SJSA1 (cell line): Measurements from ENCODE around the gene GLRX. TPM values are rescaled to one million over a fixed set of nuclear protein-coding genes. Genes with fewer than 3 reads are reported as not detected.
"Not testable (repeated sequence)": the region's sequence is repeated elsewhere in the genome, so short reads cannot be mapped to it uniquely, and the experiment has no call there.

Source experiments
- DNase-seq, 2 experiments: peaks; one replicate each; pipeline ENCODE4 v3.0.0-alpha.2; 2015 to 2020; ENCODE audit warnings: low spot score in 2 of 2, low read depth in 1 of 2
- H3K27ac ChIP-seq: fragments of 250-450 bp; sonication (Bioruptor Pico); 2 replicates; pipeline ENCODE4 v1.5.1; 2020; ENCODE audit warnings: mild to moderate bottlenecking, moderate library complexity
- H3K27me3 ChIP-seq: fragments of 250-450 bp; sonication (Bioruptor Pico); replicated peaks from 2 replicates; pipeline ENCODE4 v1.5.1; 2020; ENCODE audit warnings: mild to moderate bottlenecking, moderate library complexity
- H3K36me3 ChIP-seq: fragments of 250-450 bp; sonication (Bioruptor Pico); 2 replicates; pipeline ENCODE4 v1.5.1; 2020; ENCODE audit warnings: mild to moderate bottlenecking
- H3K4me1 ChIP-seq: fragments of 250-450 bp; sonication (Bioruptor Pico); replicated peaks from 2 replicates; pipeline ENCODE4 v1.6.1; 2021; ENCODE audit warnings: mild to moderate bottlenecking
- H3K4me3 ChIP-seq: fragments of 250-450 bp; sonication (Bioruptor Pico); 2 replicates; pipeline ENCODE4 v1.5.1; 2020; ENCODE audit warnings: mild to moderate bottlenecking
- H3K9me3 ChIP-seq: fragments of 250-450 bp; sonication (Bioruptor Pico); replicated peaks from 2 replicates; pipeline ENCODE4 v1.5.1; 2020; ENCODE audit warnings: mild to moderate bottlenecking
- total RNA-seq: library from RNA; depleted of rRNA; stranded (reverse); fragments of >200 nt; shearing (Covaris generic); gene quantifications from 2 replicates; pipeline ENCODE4 v1.2.3, GENCODE V29; 2014

The GLRX gene
- total RNA-seq, 1 experiment from 2014 or later: 18.1 TPM

DNA sequence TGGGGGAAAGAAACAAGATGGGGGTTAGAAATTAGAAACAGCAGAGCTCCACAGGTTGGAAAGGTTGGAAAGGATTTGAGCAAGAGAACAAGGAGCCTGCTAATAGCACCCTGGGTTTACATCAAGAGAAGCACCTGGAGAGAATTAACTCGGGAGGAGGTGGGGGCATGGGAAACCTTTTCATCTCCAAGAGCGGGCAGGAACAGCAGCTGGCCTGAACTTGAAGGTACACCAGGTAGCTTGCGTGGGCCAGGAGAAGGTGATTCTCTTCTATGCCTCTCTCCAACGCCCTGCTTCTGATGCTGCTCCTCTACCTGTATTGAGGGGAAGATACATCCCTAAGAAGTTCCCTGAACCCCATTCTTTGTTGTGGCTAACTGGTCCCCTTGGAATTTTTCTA is 37.1 kb upstream of the GLRX start:
- Histone ChIP-seq H3K9me3 (no peaks in the 10 kb centered on the region), H3K4me1 (peaks cover 54% of the 10 kb centered on the region), H3K27ac (peak overlapping the region; percentile 91), H3K4me3 (no peak overlapping the region), H3K27me3 (no peaks in the 10 kb centered on the region), H3K36me3 (no peaks in the 10 kb centered on the region)
- no peak for DNase-seq

DNA sequence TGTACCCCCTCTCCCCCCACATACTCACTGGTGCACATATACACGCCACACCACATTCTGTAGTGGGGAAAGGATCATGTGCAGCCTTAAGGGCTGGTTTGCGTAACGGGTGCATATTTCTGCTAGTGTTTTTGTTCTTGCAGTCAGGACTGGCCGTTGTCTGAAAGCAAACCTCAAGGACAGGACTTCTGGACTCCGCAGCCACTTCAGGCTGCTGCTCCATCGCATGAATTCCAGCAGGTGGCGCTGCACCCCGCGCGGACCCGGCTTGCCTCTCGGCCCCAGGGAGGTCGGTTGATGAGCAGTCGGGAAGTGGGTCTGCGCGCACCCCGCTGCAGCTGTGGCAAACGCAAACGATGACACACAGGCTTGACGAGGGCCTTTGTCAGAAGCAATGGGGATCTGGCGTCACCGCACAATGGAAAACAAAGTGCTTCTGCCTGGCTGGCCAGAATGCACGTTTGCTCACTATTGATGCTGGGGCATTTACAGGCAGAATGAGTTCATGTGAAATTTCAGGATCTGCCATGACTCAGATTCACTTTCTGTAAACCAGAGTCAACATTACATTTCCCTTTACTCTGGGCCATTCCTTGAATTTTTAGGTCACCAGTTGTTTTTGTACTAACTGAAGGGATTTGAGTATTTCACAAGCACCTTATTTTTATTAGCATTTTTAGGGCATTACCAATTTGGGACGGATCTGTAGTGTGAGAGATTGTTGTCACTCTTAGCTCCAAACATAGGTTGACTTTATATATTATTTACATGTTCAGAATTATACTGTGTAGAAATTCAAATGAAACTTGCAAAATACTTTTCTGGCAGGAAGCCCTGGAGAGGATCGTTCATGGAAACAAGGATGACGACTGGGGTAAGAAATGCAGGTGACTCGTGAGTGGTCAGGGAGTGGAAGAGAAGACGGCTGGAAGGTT is 36.4 kb upstream of the GLRX start:
- Histone ChIP-seq H3K4me3 (peak overlapping the region; percentile 11), H3K27ac (peak overlapping the region; percentile 91), H3K36me3 (no peaks in the 10 kb centered on the region), H3K9me3 (no peaks in the 10 kb centered on the region), H3K4me1 (peaks cover 54% of the 10 kb centered on the region), H3K27me3 (no peaks in the 10 kb centered on the region)
- peak; percentile 95 to 98 for DNase-seq

DNA sequence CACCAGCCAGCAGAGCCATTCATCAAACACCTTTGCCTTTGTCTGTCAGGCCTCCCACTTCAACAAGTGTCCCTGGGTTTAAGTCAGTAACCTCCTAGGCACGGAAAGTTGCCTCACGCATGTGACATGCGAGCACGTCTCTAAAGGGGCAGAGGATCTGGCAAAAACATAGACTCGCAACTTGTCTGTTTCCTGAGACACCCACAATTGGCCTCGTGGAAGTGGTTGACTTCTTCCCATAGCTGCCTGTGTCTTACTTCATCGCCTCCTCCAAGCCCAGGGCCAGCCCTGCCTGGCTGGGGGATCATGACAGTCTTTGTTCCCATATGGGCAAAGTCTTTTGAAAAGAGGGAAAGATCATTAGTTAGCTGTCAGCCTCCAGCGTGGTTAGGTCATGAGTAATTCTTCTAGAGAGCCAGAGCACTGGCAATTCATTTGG is 35.5 kb upstream of the GLRX start:
- H3K27ac ChIP-seq: peak overlapping the region; percentile 91
- H3K27me3 ChIP-seq: no peaks in the 10 kb centered on the region
- no peak overlapping the region for H3K4me3 ChIP-seq
- DNase-seq: peak; percentile 47 to 51
- no peaks in the 10 kb centered on the region for H3K9me3 ChIP-seq
- peaks cover 54% of the 10 kb centered on the region for H3K4me1 ChIP-seq
- H3K36me3 ChIP-seq: no peaks in the 10 kb centered on the region

DNA sequence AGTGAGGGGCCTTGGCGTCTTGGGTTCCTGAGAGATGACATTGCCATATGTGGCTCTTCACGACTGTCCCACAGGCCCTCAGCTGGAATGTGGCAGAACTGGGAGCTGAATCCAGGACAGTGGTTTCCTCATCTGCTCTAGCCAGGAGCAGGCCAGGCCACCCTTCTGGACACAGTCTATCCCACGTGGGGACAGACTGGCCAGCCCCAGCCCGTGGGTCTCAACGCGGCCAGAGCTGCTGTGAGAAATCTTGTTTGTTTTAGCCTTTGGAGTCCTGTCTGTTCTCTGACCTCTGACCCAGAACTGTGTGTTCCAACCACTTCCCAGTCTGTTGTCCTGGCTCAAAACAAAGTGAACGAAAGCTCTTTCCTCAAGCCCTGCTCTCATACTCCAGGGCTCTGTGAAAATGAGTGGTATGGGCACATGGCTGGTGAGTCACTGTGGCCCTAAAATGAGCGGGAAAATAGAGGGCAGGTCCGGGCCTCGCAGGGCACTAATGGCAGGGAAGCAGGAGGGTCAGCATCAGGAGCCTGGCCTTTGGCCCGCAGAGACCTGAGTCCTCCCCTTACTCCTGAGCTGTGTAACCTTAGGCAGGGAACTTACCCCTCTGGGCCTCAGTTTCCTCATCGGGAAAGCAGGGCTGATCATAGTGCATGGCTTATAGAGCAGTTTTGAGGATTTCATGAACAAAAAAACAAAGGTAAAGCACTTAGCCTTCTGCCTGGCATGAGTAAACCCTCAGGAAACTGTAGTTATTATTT is 34.8 kb upstream of the GLRX start:
- Histone ChIP-seq H3K9me3 (no peaks in the 10 kb centered on the region), H3K27ac (peak overlapping the region; percentile 91), H3K36me3 (no peaks in the 10 kb centered on the region), H3K4me1 (peaks cover 50% of the 10 kb centered on the region), H3K4me3 (no peak overlapping the region), H3K27me3 (no peaks in the 10 kb centered on the region)
- DNase-seq: no peak

DNA sequence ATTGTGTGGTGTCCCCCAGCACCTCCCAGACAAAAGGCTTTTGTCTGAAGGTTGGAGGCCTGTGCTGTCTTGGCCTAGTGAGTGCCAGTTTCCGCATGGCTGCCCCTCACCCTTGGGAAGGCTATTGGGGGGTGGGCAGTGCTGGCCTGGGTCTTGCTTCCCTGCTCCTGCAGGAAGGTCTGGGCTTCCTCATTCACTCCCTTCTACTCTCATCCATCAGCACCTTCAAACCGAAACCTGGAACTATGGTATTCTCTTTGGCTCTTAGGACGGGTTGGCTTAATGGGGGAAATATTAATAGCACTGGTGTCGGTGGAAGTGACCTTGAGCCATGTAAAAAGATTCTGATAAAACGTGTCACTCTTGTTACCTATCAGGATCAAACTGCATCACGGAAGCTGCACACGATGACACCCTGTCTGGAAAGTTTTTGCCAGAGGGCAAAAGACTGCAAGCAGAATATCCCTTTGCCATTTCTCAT is 34.0 kb upstream of the GLRX start:
- Histone ChIP-seq H3K4me3 (no peak overlapping the region), H3K9me3 (no peaks in the 10 kb centered on the region), H3K27me3 (no peaks in the 10 kb centered on the region), H3K27ac (no peak overlapping the region), H3K36me3 (no peaks in the 10 kb centered on the region), H3K4me1 (peaks cover 42% of the 10 kb centered on the region)
- DNase-seq: no peak

DNA sequence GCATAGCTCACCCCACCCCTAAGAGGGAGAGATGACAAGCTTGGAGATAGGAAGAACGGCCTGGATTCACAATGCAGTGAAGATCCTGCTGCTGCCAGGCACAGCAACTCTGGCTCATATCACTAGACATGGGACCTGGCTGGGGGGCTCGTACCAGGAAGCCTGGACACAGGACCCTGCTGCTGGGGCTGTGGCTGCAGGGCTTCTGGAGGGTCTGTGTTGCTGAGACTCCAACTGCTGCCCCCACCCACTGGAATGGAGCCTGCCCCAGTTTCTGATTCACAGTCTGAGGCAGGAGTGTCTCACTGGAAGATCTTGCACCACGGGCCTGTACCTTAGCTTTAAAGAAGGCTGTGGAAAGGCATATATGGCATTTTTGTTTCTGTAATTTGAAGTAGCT is 31.0 kb upstream of the GLRX start:
- no peak overlapping the region for H3K4me3 ChIP-seq
- no peak for DNase-seq
- no peak overlapping the region for H3K27ac ChIP-seq
- no peaks in the 10 kb centered on the region for H3K27me3 ChIP-seq
- H3K36me3 ChIP-seq: no peaks in the 10 kb centered on the region
- H3K4me1 ChIP-seq: peaks cover 14% of the 10 kb centered on the region
- H3K9me3 ChIP-seq: no peaks in the 10 kb centered on the region

DNA sequence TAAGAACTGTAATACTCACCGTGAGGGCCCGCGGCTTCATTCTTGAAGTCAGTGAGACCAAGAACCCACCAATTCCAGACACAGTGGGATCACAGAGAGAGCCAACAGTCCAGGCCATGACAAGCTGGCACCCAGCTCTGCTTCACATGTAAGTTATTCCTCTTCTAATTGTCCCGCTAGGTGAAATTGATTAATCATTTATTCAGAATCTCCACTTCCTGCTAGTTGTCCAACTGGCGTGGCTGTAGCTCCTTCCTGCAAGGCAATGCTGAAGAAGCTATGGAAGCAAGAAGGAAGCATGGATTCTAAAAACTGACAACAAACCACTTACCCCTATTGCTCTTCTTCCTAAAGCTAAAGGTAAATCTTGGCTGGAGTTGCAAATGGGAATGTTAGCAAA is 30.0 kb upstream of the GLRX start:
- H3K27me3 ChIP-seq: no peaks in the 10 kb centered on the region
- H3K4me1 ChIP-seq: peaks cover 5% of the 10 kb centered on the region
- H3K36me3 ChIP-seq: no peaks in the 10 kb centered on the region
- H3K4me3 ChIP-seq: no peak overlapping the region
- H3K27ac ChIP-seq: no peak overlapping the region
- no peak for DNase-seq
- H3K9me3 ChIP-seq: no peaks in the 10 kb centered on the region

DNA sequence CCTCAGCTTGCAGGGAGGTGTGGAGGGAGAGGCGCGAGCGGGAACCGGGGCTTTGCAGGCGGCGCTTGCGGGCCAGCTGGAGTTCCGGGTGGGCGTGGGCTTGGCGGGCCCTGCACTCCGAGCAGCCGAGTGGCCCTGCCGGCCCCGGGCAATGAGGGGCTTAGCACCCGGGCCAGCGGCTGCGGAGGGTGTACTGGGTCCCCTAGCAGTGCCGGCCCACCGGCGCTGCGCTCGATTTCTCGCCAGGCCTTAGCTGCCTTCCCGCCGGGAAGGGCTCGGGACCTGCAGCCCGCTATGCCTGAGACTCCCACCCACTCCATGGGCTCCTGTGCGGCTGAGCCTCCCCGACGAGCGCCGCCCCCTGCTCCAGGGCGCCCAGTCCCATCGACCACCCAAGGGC is 28.6 kb upstream of the GLRX start:
- DNase-seq, H3K4me1 ChIP-seq, H3K36me3 ChIP-seq, H3K27ac ChIP-seq, H3K27me3 ChIP-seq, H3K9me3 ChIP-seq, H3K4me3 ChIP-seq: not testable (repeated sequence)

DNA sequence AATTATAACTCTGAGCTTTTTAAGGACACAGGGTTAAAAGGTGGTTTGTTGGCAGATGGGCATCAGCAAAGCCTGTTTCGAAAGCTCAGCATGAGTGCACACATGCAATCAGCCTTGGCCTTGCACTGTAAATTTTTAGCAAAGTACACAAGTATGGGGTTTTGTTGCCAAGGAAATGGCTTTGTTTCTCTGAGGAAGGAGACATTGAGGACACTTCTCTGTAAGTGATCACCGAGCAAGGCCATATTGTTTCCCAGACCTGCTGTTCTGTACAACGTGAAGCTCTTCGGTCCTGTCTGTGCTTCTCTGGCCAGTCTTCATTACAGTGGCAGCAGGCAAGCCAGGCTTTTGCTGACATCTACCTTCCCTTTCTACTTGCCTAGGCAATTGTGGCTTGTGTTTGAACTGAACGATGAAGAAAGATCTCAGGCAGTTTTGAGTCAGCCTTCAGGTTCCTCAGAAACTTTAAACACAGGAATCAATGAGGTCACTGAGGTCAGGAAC is 27.9 kb upstream of the GLRX start:
- H3K4me1 ChIP-seq: no peaks in the 10 kb centered on the region
- no peaks in the 10 kb centered on the region for H3K27me3 ChIP-seq
- no peak for DNase-seq
- H3K36me3 ChIP-seq: no peaks in the 10 kb centered on the region
- no peak overlapping the region for H3K4me3 ChIP-seq
- no peaks in the 10 kb centered on the region for H3K9me3 ChIP-seq
- no peak overlapping the region for H3K27ac ChIP-seq

DNA sequence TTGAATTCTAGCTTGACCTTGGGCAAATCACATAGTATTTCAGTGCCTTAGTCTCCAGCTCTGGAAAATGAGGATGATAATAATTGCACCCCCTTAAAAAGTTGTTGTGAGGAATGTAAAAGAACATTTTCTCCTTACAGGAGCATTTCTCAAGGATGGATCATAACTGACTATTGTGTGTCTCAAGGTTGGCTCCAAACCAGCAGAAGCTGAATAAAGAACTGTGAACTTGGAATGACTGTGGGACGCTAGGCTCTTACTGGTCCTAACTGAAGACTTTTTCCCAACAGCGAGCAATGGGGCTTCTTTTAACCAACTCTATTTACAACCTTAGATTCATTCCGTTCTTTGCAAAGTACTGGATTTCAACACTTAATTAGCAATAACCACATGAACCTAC is 26.2 kb upstream of the GLRX start:
- DNase-seq: no peak
- H3K27ac ChIP-seq: no peak overlapping the region
- no peak overlapping the region for H3K4me3 ChIP-seq
- H3K27me3 ChIP-seq: no peaks in the 10 kb centered on the region
- no peaks in the 10 kb centered on the region for H3K9me3 ChIP-seq
- no peaks in the 10 kb centered on the region for H3K4me1 ChIP-seq
- H3K36me3 ChIP-seq: no peaks in the 10 kb centered on the region

DNA sequence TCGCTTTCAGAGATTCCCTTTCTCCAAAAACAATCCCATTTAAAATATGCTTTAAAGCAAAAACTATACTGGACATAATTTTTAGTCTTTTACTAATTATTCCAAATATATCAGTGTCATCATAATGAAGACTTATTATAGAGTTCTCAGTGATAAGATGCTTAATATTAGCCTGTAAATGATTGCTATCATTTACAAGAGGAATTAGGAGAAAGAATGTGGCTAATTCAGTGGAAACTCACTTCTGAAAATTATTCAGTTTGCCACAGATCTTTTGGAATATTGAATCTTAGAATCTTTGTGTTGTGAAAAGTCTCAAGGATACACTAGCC is 24.7 kb upstream of the GLRX start:
- Histone ChIP-seq H3K27me3 (no peaks in the 10 kb centered on the region), H3K27ac (no peak overlapping the region), H3K9me3 (no peaks in the 10 kb centered on the region), H3K4me1 (peaks cover 9% of the 10 kb centered on the region), H3K4me3 (no peak overlapping the region), H3K36me3 (no peaks in the 10 kb centered on the region)
- DNase-seq: no peak

DNA sequence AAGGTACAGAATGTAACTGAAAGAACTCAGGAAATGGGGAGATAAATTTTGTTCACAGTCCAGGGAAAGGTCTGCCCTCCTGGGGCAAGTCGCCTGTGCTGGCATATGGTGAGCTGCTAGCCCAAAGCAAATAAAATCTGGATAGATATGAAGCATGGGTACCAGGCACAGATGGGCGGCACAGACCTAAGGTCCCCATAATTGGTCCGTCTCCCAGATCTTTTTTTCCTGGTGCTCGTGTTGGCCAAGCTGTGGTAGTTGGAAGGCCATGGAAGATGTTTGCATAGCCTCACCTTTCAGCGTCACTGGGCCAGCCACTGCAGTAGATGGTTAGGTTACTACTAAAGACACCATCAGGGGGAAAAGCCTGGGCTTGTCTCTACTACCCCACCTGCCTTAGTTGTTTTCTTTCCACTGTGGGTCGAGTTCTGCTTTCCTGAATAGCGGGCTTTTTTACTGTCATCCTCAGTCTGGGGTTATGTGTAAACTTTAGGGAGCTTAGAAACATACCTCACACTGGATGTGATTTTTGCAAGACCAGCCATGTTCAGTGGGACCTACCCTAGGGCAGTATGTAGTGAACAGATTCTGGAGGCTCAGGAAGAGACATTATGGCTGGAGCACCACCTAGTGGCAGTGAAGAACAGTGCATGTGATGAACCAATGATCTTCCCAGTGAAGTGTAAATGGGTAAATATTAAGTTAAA is 24.2 kb upstream of the GLRX start:
- peak; percentile 48 to 60 for DNase-seq
- Histone ChIP-seq H3K27ac (no peak overlapping the region), H3K4me3 (no peak overlapping the region), H3K36me3 (no peaks in the 10 kb centered on the region), H3K9me3 (no peaks in the 10 kb centered on the region), H3K27me3 (no peaks in the 10 kb centered on the region), H3K4me1 (peaks cover 9% of the 10 kb centered on the region)

DNA sequence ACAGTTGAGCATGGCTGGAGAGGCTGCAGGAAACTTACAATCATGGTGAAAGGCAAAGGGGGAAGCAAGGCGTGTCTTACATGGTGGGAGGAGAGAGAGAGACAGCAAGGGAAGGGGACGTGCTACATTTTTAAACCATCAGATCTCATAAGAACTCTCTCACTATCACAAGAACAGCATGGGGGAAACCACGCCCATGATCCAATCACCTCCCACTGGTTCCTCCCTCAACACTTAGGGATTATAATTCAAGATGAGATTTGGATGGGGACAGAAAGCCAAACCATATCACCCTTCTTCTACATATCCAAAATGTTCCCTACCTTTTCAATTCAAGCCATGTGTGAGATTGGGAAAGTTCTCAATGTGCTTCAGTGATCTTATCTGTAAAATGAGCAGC is 22.9 kb upstream of the GLRX start:
- H3K27me3 ChIP-seq: no peaks in the 10 kb centered on the region
- peaks cover 9% of the 10 kb centered on the region for H3K4me1 ChIP-seq
- H3K9me3 ChIP-seq: no peaks in the 10 kb centered on the region
- DNase-seq: no peak
- no peak overlapping the region for H3K27ac ChIP-seq
- no peaks in the 10 kb centered on the region for H3K36me3 ChIP-seq
- no peak overlapping the region for H3K4me3 ChIP-seq
